HL-60 (cell line): Measurements from ENCODE around the gene ADAMTS2.

Experiments
- DNase-seq, 2 experiments: peaks; one replicate each; pipeline ENCODE4 v3.0.0-alpha.2; 2010 to 2020; ENCODE audit warnings: low read depth in 1 of 2, low spot score in 1 of 2
- H3K27ac ChIP-seq: fragments of 250-450 bp; sonication (Bioruptor Pico); replicated peaks from 2 replicates; pipeline ENCODE4 v1.5.1; 2020; ENCODE audit warnings: mild to moderate bottlenecking, moderate library complexity
- H3K27me3 ChIP-seq: fragments of 250-450 bp; sonication (Bioruptor Pico); 2 replicates; pipeline ENCODE4 v1.5.1; 2021; ENCODE audit warnings: mild to moderate bottlenecking, moderate library complexity; ENCODE audit not compliant: insufficient read depth, poor library complexity, severe bottlenecking
- H3K4me3 ChIP-seq: replicated peaks from 2 replicates; pipeline ENCODE4 v1.5.1; 2011; ENCODE audit warnings: mild to moderate bottlenecking, control low read depth, low read length; ENCODE audit not compliant: insufficient read depth
- CTCF ChIP-seq: IDR thresholded peaks from one replicate; pipeline ENCODE4 v1.5.1; 2011; ENCODE audit warnings: low read length, control low read depth, inconsistent platforms; ENCODE audit not compliant: insufficient read depth
- GABPA ChIP-seq: IDR thresholded peaks from 2 replicates; pipeline ENCODE4 v1.6.1; 2012; ENCODE audit warnings: low read depth
- POLR2AphosphoS5 ChIP-seq: IDR thresholded peaks from 2 replicates; pipeline ENCODE4 v1.6.1; 2012; ENCODE audit warnings: low read depth
- SPI1 ChIP-seq: IDR thresholded peaks from 2 replicates; pipeline ENCODE4 v1.6.1; 2012; ENCODE audit warnings: low read depth, mild to moderate bottlenecking, borderline replicate concordance
- TF ChIP-seq, protein P1 (sequence below): IDR thresholded peaks from 2 replicates; pipeline ENCODE4 v1.6.1; 2012; ENCODE audit warnings: low read depth; ENCODE audit not compliant: insufficient replicate concordance

The ADAMTS2 gene

GRCh38 chr5:179270581-179271427, 74.5 kb downstream of the ADAMTS2 start:
- Histone ChIP-seq H3K27ac (no peak overlapping the region), H3K27me3 (no peaks in the 10 kb centered on the region), H3K4me3 (no peak overlapping the region)
- TF ChIP-seq CTCF = no peak
- no peak for TF ChIP-seq SPI1
- no peak for TF ChIP-seq POLR2AphosphoS5
- no peak for TF ChIP-seq GABPA
- TF ChIP-seq, protein P1, sequence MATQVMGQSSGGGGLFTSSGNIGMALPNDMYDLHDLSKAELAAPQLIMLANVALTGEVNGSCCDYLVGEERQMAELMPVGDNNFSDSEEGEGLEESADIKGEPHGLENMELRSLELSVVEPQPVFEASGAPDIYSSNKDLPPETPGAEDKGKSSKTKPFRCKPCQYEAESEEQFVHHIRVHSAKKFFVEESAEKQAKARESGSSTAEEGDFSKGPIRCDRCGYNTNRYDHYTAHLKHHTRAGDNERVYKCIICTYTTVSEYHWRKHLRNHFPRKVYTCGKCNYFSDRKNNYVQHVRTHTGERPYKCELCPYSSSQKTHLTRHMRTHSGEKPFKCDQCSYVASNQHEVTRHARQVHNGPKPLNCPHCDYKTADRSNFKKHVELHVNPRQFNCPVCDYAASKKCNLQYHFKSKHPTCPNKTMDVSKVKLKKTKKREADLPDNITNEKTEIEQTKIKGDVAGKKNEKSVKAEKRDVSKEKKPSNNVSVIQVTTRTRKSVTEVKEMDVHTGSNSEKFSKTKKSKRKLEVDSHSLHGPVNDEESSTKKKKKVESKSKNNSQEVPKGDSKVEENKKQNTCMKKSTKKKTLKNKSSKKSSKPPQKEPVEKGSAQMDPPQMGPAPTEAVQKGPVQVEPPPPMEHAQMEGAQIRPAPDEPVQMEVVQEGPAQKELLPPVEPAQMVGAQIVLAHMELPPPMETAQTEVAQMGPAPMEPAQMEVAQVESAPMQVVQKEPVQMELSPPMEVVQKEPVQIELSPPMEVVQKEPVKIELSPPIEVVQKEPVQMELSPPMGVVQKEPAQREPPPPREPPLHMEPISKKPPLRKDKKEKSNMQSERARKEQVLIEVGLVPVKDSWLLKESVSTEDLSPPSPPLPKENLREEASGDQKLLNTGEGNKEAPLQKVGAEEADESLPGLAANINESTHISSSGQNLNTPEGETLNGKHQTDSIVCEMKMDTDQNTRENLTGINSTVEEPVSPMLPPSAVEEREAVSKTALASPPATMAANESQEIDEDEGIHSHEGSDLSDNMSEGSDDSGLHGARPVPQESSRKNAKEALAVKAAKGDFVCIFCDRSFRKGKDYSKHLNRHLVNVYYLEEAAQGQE = no peak
- no peak for DNase-seq

DNA sequence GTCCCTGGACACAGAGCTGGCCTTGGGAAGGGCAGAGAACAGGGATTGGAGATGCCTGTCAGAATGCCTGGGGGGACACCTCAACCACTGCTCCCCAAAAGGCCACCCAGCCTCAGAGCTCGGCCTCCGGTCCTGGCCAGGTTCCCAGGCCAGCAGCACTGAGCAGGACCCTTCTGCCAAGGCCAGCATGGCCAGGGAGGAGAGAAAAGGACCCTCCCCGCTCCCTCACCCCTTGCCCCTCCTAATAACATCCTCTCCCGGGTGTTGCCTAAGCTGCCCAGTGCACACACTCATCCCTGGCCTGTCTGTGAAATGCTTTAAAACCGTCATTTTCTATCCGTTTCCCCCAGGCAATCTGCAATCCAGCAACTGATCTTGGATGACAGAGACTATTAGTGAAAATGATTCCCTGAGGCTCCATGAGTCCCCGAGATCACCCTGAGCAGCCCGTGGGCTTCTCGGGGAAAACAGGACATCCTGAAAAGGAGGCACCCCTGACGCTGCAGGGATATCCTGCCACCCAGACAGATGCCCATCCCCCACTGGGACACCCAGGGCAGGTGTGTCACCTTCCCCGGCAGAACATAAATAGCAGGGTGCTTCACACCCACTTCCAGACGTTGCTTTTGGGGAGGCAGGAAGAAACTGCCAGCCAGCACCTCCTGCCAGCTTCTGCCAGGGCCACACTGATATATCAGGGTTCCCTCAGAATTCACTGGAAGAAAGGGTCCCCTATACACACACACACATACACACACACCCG, 75.3 kb downstream of the ADAMTS2 start:
- TF ChIP-seq CTCF (no peak), GABPA (no peak), SPI1 (no peak), POLR2AphosphoS5 (no peak)
- TF ChIP-seq, protein P1 = no peak
- Histone ChIP-seq H3K27ac (no peak overlapping the region), H3K4me3 (no peak overlapping the region)

GRCh38 chr5:179268966-179269693, 76.1 kb downstream of the ADAMTS2 start:
- Histone ChIP-seq H3K4me3 (no peak overlapping the region), H3K27me3 (no peaks in the 10 kb centered on the region), H3K27ac (no peak overlapping the region)
- TF ChIP-seq SPI1 = no peak
- no peak for TF ChIP-seq CTCF
- TF ChIP-seq GABPA = no peak
- no peak for TF ChIP-seq POLR2AphosphoS5
- TF ChIP-seq, protein P1 = no peak
- no peak for DNase-seq

More for the DNA sequence above, 75.3 kb downstream of the ADAMTS2 start:
- no peak for DNase-seq
- no peaks in the 10 kb centered on the region for H3K27me3 ChIP-seq
